Right atrium auricular region (tissue), 2 donors: ENCODE data around the gene PLEKHA7. TPM values are rescaled to one million over a fixed set of nuclear protein-coding genes. Genes with fewer than 3 reads are reported as not detected.

Experiments
- DNase-seq: peaks from one replicate; pipeline ENCODE4 v3.0.0-alpha.2; 2019; ENCODE audit warnings: low spot score
- H3K27ac ChIP-seq, 2 donors: fragments of 200-600 bp; sonication (generic); 1 replicate in 1 of 2; 2 replicates in 1 of 2; pipeline ENCODE4 v1.5.1; 2016 to 2019
- H3K27me3 ChIP-seq, 2 donors: fragments of 200-600 bp; sonication (generic); one replicate each; pipeline versions ENCODE4 v1.5.1 to v1.6.0; 2017 to 2019
- H3K36me3 ChIP-seq: fragments of 200-600 bp; sonication (generic); one replicate; pipeline ENCODE4 v1.5.1; 2016
- H3K4me1 ChIP-seq, 2 donors: fragments of 200-600 bp; sonication (generic); one replicate each; pipeline versions ENCODE4 v1.5.1 to v1.6.0; 2017 to 2019
- H3K4me3 ChIP-seq, 2 donors: fragments of 200-600 bp; sonication (generic); 1 replicate in 1 of 2; 2 replicates in 1 of 2; pipeline ENCODE4 v1.5.1; 2017 to 2019; ENCODE audit warnings: mild to moderate bottlenecking in 1 of 2, moderate library complexity in 1 of 2
- H3K9me3 ChIP-seq, 2 donors: fragments of 200-600 bp; sonication (generic); one replicate each; pipeline ENCODE4 v1.5.1; 2019
- CTCF ChIP-seq, 2 donors: fragments of 200-600 bp; sonication (generic); IDR thresholded peaks; one replicate each; pipeline ENCODE4 v1.5.1; 2019; ENCODE audit warnings: antibody characterized with exemption in 2 of 2
- total RNA-seq, 2 donors: library from RNA; depleted of rRNA; stranded (reverse); fragments of >200 nt; gene quantifications; one replicate each; pipeline ENCODE4 v1.1.0, GENCODE V29; 2016

Gene PLEKHA7
- total RNA-seq, 2 donors from 2014 or later, result 18.8 to 24.6 TPM

GRCh38 chr11:16820324-16821092 is 193.7 kb downstream of the PLEKHA7 start:
- peak; percentile 80 to 87 for TF ChIP-seq CTCF (IDR thresholded peaks at IDR 0.05)
- Histone ChIP-seq H3K27me3 (no peaks in the 10 kb centered on the region), H3K9me3 (no peaks in the 10 kb centered on the region), H3K36me3 (peaks cover 10% of the 10 kb centered on the region), H3K27ac (no peak overlapping the region), H3K4me1 (peaks cover 0 to 51% of the 10 kb centered on the region in 2 donors), H3K4me3 (no peak overlapping the region)
- peak; percentile 88 for DNase-seq

- DNase-seq, result no peak
- H3K4me3 ChIP-seq, result no peak overlapping the region
- no peak overlapping the region for H3K27ac ChIP-seq
- no peaks in the 10 kb centered on the region for H3K27me3 ChIP-seq
- H3K9me3 ChIP-seq, result no peaks in the 10 kb centered on the region
- peaks cover 0 to 61% of the 10 kb centered on the region in 2 donors for H3K4me1 ChIP-seq
- peaks cover 15% of the 10 kb centered on the region for H3K36me3 ChIP-seq
- TF ChIP-seq CTCF (IDR thresholded peaks at IDR 0.05), result no peak
These were observed 195.9 kb downstream of the PLEKHA7 start for GRCh38 chr11:16818284-16818683.

- no peak for DNase-seq
- no peak for TF ChIP-seq CTCF (IDR thresholded peaks at IDR 0.05)
- no peaks in the 10 kb centered on the region for H3K9me3 ChIP-seq
- H3K4me1 ChIP-seq, result peaks cover 0 to 68% of the 10 kb centered on the region in 2 donors
- H3K4me3 ChIP-seq, result no peak overlapping the region
- H3K27me3 ChIP-seq, result no peaks in the 10 kb centered on the region
- H3K36me3 ChIP-seq, result peaks cover 25% of the 10 kb centered on the region
- no peak overlapping the region for H3K27ac ChIP-seq
These were observed 196.9 kb downstream of the PLEKHA7 start for GRCh38 chr11:16817351-16817750.

- TF ChIP-seq CTCF (IDR thresholded peaks at IDR 0.05), result no peak
- Histone ChIP-seq H3K9me3 (no peaks in the 10 kb centered on the region), H3K4me3 (no peak overlapping the region), H3K36me3 (peaks cover 28% of the 10 kb centered on the region), H3K27ac (no peak overlapping the region), H3K27me3 (no peaks in the 10 kb centered on the region), H3K4me1 (peaks cover 0 to 68% of the 10 kb centered on the region in 2 donors)
- DNase-seq, result no peak
These were observed 197.6 kb downstream of the PLEKHA7 start for GRCh38 chr11:16816358-16817270.

- Histone ChIP-seq H3K27me3 (no peaks in the 10 kb centered on the region), H3K4me1 (peaks cover 0 to 66% of the 10 kb centered on the region in 2 donors), H3K4me3 (no peak overlapping the region), H3K9me3 (no peaks in the 10 kb centered on the region), H3K36me3 (peaks cover 28% of the 10 kb centered on the region), H3K27ac (peak overlapping the region; percentile 20 to 31)
- peak in 1 of 2 donors; percentile 0 for TF ChIP-seq CTCF (IDR thresholded peaks at IDR 0.05)
- DNase-seq, result peak; percentile 79
These were observed 199.0 kb downstream of the PLEKHA7 start for GRCh38 chr11:16815047-16815767.
